ENCODE results near the gene GALNT18.

GALNT18 gene

GRCh38 chr11:11510939-11511338 lies 110.9 kb downstream of the GALNT18 start (continued):
- TF ChIP-seq ZNF223 (tag by site-specific recombination; IDR thresholded peaks at IDR 0.05) (no peak), ZNF221 (tag by site-specific recombination; IDR thresholded peaks at IDR 0.05; ENCODE audit: borderline replicate concordance) (no peak), ZNF600 (tag by site-specific recombination; IDR thresholded peaks at IDR 0.05) (no peak), ZNF10 (tag by site-specific recombination; IDR thresholded peaks at IDR 0.05) (no peak), ZNF677 (tag by site-specific recombination; IDR thresholded peaks at IDR 0.05) (no peak), GLIS1 (tag by site-specific recombination; IDR thresholded peaks at IDR 0.05) (peak; percentile 88), ZNF473 (tag by site-specific recombination; IDR thresholded peaks at IDR 0.05) (no peak), SCRT2 (tag by site-specific recombination; IDR thresholded peaks at IDR 0.05) (no peak), ZNF274 (IDR thresholded peaks at IDR 0.05; ENCODE audit: low read length) (no peak), ZNF274 (tag by site-specific recombination; IDR thresholded peaks at IDR 0.05; ENCODE audit: borderline replicate concordance) (no peak), ZNF248 (tag by site-specific recombination; IDR thresholded peaks at IDR 0.05) (no peak), ZNF26 (tag by site-specific recombination; IDR thresholded peaks at IDR 0.05) (no peak), GLIS2 (tag by site-specific recombination; IDR thresholded peaks at IDR 0.05) (no peak), ZNF623 (tag by site-specific recombination; IDR thresholded peaks at IDR 0.05) (no peak), ZNF660 (tag by site-specific recombination; IDR thresholded peaks at IDR 0.05) (peak; percentile 52; the same call in 1 of the 2 replicates), SETDB1 (IDR thresholded peaks at IDR 0.05; ENCODE audit: insufficient read length, low read length) (no peak), SP3 (tag by site-specific recombination; IDR thresholded peaks at IDR 0.05) (no peak), ZNF529 (tag by site-specific recombination; IDR thresholded peaks at IDR 0.05; ENCODE audit: insufficient replicate concordance) (no peak), HOXA7 (CRISPR knock-in tag; IDR thresholded peaks at IDR 0.05; ENCODE audit: borderline replicate concordance) (no peak), ZNF132 (tag by site-specific recombination; IDR thresholded peaks at IDR 0.05; ENCODE audit: borderline replicate concordance) (no peak), IKZF3 (tag by site-specific recombination; IDR thresholded peaks at IDR 0.05) (peak; percentile 68), ZBTB17 (tag by site-specific recombination; IDR thresholded peaks at IDR 0.05) (peak; percentile 50), ZNF521 (tag by site-specific recombination; IDR thresholded peaks at IDR 0.05) (no peak), ZSCAN30 (tag by site-specific recombination; IDR thresholded peaks at IDR 0.05) (peak; percentile 96), KLF1 (tag by site-specific recombination; IDR thresholded peaks at IDR 0.05) (peak; percentile 52), ZBTB8A (tag by site-specific recombination; IDR thresholded peaks at IDR 0.05) (peak; percentile 45), ZNF133 (tag by site-specific recombination; IDR thresholded peaks at IDR 0.05) (no peak), ZNF114 (tag by site-specific recombination; IDR thresholded peaks at IDR 0.05) (no peak), ZNF610 (tag by site-specific recombination; IDR thresholded peaks at IDR 0.05; ENCODE audit: borderline replicate concordance) (no peak), ZNF785 (tag by site-specific recombination; IDR thresholded peaks at IDR 0.05) (no peak)
- TF ChIP-seq, protein P1, sequence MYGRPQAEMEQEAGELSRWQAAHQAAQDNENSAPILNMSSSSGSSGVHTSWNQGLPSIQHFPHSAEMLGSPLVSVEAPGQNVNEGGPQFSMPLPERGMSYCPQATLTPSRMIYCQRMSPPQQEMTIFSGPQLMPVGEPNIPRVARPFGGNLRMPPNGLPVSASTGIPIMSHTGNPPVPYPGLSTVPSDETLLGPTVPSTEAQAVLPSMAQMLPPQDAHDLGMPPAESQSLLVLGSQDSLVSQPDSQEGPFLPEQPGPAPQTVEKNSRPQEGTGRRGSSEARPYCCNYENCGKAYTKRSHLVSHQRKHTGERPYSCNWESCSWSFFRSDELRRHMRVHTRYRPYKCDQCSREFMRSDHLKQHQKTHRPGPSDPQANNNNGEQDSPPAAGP (tag by site-specific recombination; IDR thresholded peaks at IDR 0.05), result peak; percentile 82
- TF ChIP-seq, protein P2, sequence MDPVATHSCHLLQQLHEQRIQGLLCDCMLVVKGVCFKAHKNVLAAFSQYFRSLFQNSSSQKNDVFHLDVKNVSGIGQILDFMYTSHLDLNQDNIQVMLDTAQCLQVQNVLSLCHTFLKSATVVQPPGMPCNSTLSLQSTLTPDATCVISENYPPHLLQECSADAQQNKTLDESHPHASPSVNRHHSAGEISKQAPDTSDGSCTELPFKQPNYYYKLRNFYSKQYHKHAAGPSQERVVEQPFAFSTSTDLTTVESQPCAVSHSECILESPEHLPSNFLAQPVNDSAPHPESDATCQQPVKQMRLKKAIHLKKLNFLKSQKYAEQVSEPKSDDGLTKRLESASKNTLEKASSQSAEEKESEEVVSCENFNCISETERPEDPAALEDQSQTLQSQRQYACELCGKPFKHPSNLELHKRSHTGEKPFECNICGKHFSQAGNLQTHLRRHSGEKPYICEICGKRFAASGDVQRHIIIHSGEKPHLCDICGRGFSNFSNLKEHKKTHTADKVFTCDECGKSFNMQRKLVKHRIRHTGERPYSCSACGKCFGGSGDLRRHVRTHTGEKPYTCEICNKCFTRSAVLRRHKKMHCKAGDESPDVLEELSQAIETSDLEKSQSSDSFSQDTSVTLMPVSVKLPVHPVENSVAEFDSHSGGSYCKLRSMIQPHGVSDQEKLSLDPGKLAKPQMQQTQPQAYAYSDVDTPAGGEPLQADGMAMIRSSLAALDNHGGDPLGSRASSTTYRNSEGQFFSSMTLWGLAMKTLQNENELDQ (tag by site-specific recombination; IDR thresholded peaks at IDR 0.05; ENCODE audit: low read depth), result no peak
- TF ChIP-seq, protein P3, sequence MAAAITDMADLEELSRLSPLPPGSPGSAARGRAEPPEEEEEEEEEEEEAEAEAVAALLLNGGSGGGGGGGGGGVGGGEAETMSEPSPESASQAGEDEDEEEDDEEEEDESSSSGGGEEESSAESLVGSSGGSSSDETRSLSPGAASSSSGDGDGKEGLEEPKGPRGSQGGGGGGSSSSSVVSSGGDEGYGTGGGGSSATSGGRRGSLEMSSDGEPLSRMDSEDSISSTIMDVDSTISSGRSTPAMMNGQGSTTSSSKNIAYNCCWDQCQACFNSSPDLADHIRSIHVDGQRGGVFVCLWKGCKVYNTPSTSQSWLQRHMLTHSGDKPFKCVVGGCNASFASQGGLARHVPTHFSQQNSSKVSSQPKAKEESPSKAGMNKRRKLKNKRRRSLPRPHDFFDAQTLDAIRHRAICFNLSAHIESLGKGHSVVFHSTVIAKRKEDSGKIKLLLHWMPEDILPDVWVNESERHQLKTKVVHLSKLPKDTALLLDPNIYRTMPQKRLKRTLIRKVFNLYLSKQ (tag by site-specific recombination; IDR thresholded peaks at IDR 0.05; ENCODE audit: borderline replicate concordance), result no peak
- TF ChIP-seq, protein P4, sequence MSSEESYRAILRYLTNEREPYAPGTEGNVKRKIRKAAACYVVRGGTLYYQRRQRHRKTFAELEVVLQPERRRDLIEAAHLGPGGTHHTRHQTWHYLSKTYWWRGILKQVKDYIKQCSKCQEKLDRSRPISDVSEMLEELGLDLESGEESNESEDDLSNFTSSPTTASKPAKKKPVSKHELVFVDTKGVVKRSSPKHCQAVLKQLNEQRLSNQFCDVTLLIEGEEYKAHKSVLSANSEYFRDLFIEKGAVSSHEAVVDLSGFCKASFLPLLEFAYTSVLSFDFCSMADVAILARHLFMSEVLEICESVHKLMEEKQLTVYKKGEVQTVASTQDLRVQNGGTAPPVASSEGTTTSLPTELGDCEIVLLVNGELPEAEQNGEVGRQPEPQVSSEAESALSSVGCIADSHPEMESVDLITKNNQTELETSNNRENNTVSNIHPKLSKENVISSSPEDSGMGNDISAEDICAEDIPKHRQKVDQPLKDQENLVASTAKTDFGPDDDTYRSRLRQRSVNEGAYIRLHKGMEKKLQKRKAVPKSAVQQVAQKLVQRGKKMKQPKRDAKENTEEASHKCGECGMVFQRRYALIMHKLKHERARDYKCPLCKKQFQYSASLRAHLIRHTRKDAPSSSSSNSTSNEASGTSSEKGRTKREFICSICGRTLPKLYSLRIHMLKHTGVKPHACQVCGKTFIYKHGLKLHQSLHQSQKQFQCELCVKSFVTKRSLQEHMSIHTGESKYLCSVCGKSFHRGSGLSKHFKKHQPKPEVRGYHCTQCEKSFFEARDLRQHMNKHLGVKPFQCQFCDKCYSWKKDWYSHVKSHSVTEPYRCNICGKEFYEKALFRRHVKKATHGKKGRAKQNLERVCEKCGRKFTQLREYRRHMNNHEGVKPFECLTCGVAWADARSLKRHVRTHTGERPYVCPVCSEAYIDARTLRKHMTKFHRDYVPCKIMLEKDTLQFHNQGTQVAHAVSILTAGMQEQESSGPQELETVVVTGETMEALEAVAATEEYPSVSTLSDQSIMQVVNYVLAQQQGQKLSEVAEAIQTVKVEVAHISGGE (tag by site-specific recombination; conservative IDR thresholded peaks at IDR 0.05; ENCODE audit: low read depth), result no peak
